H9 (cell line): ENCODE data around the gene NPHS1. TPM values are rescaled to one million over a fixed set of nuclear protein-coding genes. Genes with fewer than 3 reads are reported as not detected.
A peak's percentile ranks its signal among the peaks of the same experiment; 100 is the strongest.

Experiments
- DNase-seq: peaks from one replicate; pipeline ENCODE4 v3.0.0-alpha.2; 2017
- H2AFZ ChIP-seq: one replicate; pipeline ENCODE4 v1.6.1; 2013; ENCODE audit warnings: mild to moderate bottlenecking, low read length, control low read depth, moderate library complexity
- H2AK5ac ChIP-seq: 2 replicates; pipeline ENCODE4 v1.6.1; 2013; ENCODE audit warnings: low read length, control low read depth, mixed read lengths; ENCODE audit not compliant: insufficient read length
- H2BK120ac ChIP-seq: one replicate; pipeline ENCODE4 v1.6.1; 2013; ENCODE audit warnings: low read depth, mild to moderate bottlenecking, low read length, control low read depth, inconsistent platforms; ENCODE audit not compliant: poor library complexity, severe bottlenecking
- H2BK12ac ChIP-seq: 2 replicates; pipeline ENCODE4 v1.6.1; 2013; ENCODE audit warnings: low read length, control low read depth, mixed read lengths, low read depth; ENCODE audit not compliant: insufficient read length
- H2BK15ac ChIP-seq: 2 replicates; pipeline ENCODE4 v1.6.1; 2013; ENCODE audit warnings: low read depth, low read length, control low read depth
- H2BK20ac ChIP-seq: one replicate; pipeline ENCODE4 v1.6.1; 2013; ENCODE audit warnings: low read depth, mild to moderate bottlenecking, low read length, control low read depth, inconsistent platforms; ENCODE audit not compliant: poor library complexity, severe bottlenecking
- H2BK5ac ChIP-seq: 2 replicates; pipeline ENCODE4 v1.6.1; 2013; ENCODE audit warnings: low read length, control low read depth, mixed read lengths; ENCODE audit not compliant: insufficient read length
- H3K14ac ChIP-seq: 2 replicates; pipeline ENCODE4 v1.6.1; 2013; ENCODE audit warnings: low read length, control low read depth; ENCODE audit not compliant: insufficient read depth
- H3K18ac ChIP-seq: 2 replicates; pipeline ENCODE4 v1.6.1; 2013; ENCODE audit warnings: low read depth, mild to moderate bottlenecking, mixed read lengths, low read length, control low read depth; ENCODE audit not compliant: insufficient read length
- H3K23ac ChIP-seq: 2 replicates; pipeline ENCODE4 v1.6.1; 2013; ENCODE audit warnings: low read length, control low read depth, mixed read lengths, low read depth; ENCODE audit not compliant: insufficient read length
- H3K23me2 ChIP-seq: 2 replicates; pipeline ENCODE4 v1.6.1; 2013; ENCODE audit warnings: low read depth, mild to moderate bottlenecking, mixed read lengths, low read length, control low read depth; ENCODE audit not compliant: insufficient read length, poor library complexity, severe bottlenecking
- H3K27ac ChIP-seq: 2 replicates; pipeline ENCODE4 v1.5.1; 2013; ENCODE audit warnings: low read length, control low read depth, mixed read lengths, low read depth; ENCODE audit not compliant: insufficient read length
- H3K27me3 ChIP-seq: 2 replicates; pipeline ENCODE4 v1.6.1; 2013; ENCODE audit warnings: low read length, control low read depth, inconsistent platforms; ENCODE audit not compliant: insufficient read depth
- H3K4ac ChIP-seq: 2 replicates; pipeline ENCODE4 v1.6.1; 2013; ENCODE audit warnings: low read depth, mild to moderate bottlenecking, control low read depth, inconsistent platforms, low read length, moderate library complexity
- H3K4me1 ChIP-seq: 2 replicates; pipeline ENCODE4 v1.6.1; 2013; ENCODE audit warnings: low read length, control low read depth, inconsistent platforms; ENCODE audit not compliant: insufficient read depth
- H3K4me2 ChIP-seq: 2 replicates; pipeline ENCODE4 v1.6.1; 2013; ENCODE audit warnings: low read length, control low read depth, mixed read lengths; ENCODE audit not compliant: insufficient read length, insufficient read depth
- H3K56ac ChIP-seq: 2 replicates; pipeline ENCODE4 v1.6.1; 2013; ENCODE audit warnings: low read depth, mild to moderate bottlenecking, mixed read lengths, low read length, control low read depth; ENCODE audit not compliant: insufficient read length
- H3K79me1 ChIP-seq: 2 replicates; pipeline ENCODE4 v1.6.1; 2013; ENCODE audit warnings: low read depth, mild to moderate bottlenecking, moderate library complexity, low read length, control low read depth, inconsistent platforms; ENCODE audit not compliant: insufficient read depth, poor library complexity, severe bottlenecking
- H3K79me2 ChIP-seq: 2 replicates; pipeline ENCODE4 v1.6.1; 2013; ENCODE audit warnings: low read length, control low read depth, inconsistent platforms; ENCODE audit not compliant: insufficient read depth
- H3K9ac ChIP-seq: 2 replicates; pipeline ENCODE4 v1.6.1; 2013; ENCODE audit warnings: low read length, control low read depth, mixed read lengths; ENCODE audit not compliant: insufficient read length; ENCODE audit errors: extremely low read depth
- H3K9me3 ChIP-seq: one replicate; pipeline ENCODE4 v1.6.1; 2013; ENCODE audit warnings: low read depth, low read length, inconsistent platforms; ENCODE audit not compliant: control insufficient read depth
- H3T11ph ChIP-seq: one replicate; pipeline ENCODE4 v1.6.1; 2013; ENCODE audit warnings: mild to moderate bottlenecking, low read length, control low read depth, inconsistent platforms
- H4K20me1 ChIP-seq: one replicate; pipeline ENCODE4 v1.6.1; 2013; ENCODE audit not compliant: control insufficient read depth, insufficient read length, insufficient read depth
- H4K5ac ChIP-seq: 2 replicates; pipeline ENCODE4 v1.6.1; 2013; ENCODE audit warnings: low read depth, mild to moderate bottlenecking, mixed read lengths, low read length, control low read depth; ENCODE audit not compliant: insufficient read length
- H4K8ac ChIP-seq: replicated peaks from 2 replicates; pipeline ENCODE4 v1.6.1; 2013; ENCODE audit warnings: low read length, control low read depth, mixed read lengths, low read depth; ENCODE audit not compliant: insufficient read length
- H4K91ac ChIP-seq: 2 replicates; pipeline ENCODE4 v1.6.1; 2013; ENCODE audit warnings: low read depth, mild to moderate bottlenecking, moderate library complexity, mixed read lengths, low read length, control low read depth; ENCODE audit not compliant: insufficient read length
- H3K27ac Mint-ChIP-seq, 3 experiments: 2 replicates in 2 of 3; 3 replicates in 1 of 3; pipeline ENCODE4 v1.8.0; 2020 to 2021; ENCODE audit warnings: mixed read lengths in 3 of 3, mild to moderate bottlenecking in 1 of 3, moderate library complexity in 1 of 3
- H3K27me3 Mint-ChIP-seq: 2 replicates; pipeline ENCODE4 v1.8.0; 2021; ENCODE audit warnings: low read depth, mild to moderate bottlenecking, moderate library complexity, mixed read lengths
- H3K36me3 Mint-ChIP-seq, 3 experiments: 2 replicates in 2 of 3; 3 replicates in 1 of 3; pipeline ENCODE4 v1.8.0; 2020 to 2021; ENCODE audit warnings: low read depth in 3 of 3, mixed read lengths in 3 of 3; ENCODE audit not compliant: insufficient read depth in 1 of 3
- H3K4me1 Mint-ChIP-seq, 2 experiments: 2 replicates each; pipeline ENCODE4 v1.8.0; 2020; ENCODE audit warnings: mixed read lengths in 2 of 2
- H3K4me3 Mint-ChIP-seq, 2 experiments: 2 replicates in 1 of 2; 3 replicates in 1 of 2; pipeline ENCODE4 v1.8.0; 2020 to 2021; ENCODE audit warnings: mild to moderate bottlenecking in 2 of 2, mixed read lengths in 2 of 2, moderate library complexity in 1 of 2
- H3K9me3 Mint-ChIP-seq, 2 experiments: 2 replicates in 1 of 2; 3 replicates in 1 of 2; pipeline ENCODE4 v1.8.0; 2020; ENCODE audit warnings: mild to moderate bottlenecking in 2 of 2, mixed read lengths in 2 of 2, moderate library complexity in 1 of 2
- WGBS: extraction: QIAGEN DNeasy Blood & Tissue Kit; methylation state at CpG from one replicate; pipeline ENCODE4 v1.1.7; 2013; ENCODE audit warnings: missing lambda C conversion rate, low lambda C conversion rate, mixed read lengths; ENCODE audit not compliant: insufficient read length; ENCODE audit errors: extremely low coverage; 5-methylcytosine and 5-hydroxymethylcytosine counted together
- total RNA-seq: library from RNA; stranded (reverse); gene quantifications from 2 replicates; pipeline ENCODE4 v1.2.1, GENCODE V29; 2021
- TF ChIP-seq, protein P1 (sequence below): fragments of 200-600 bp; sonication (generic); conservative IDR thresholded peaks from 3 replicates; pipeline ENCODE4 v1.8.0; 2021; ENCODE audit warnings: antibody characterized with exemption, mild to moderate bottlenecking

Gene NPHS1
- total RNA-seq, 1 experiment from 2014 or later: 0.83 TPM

DNA sequence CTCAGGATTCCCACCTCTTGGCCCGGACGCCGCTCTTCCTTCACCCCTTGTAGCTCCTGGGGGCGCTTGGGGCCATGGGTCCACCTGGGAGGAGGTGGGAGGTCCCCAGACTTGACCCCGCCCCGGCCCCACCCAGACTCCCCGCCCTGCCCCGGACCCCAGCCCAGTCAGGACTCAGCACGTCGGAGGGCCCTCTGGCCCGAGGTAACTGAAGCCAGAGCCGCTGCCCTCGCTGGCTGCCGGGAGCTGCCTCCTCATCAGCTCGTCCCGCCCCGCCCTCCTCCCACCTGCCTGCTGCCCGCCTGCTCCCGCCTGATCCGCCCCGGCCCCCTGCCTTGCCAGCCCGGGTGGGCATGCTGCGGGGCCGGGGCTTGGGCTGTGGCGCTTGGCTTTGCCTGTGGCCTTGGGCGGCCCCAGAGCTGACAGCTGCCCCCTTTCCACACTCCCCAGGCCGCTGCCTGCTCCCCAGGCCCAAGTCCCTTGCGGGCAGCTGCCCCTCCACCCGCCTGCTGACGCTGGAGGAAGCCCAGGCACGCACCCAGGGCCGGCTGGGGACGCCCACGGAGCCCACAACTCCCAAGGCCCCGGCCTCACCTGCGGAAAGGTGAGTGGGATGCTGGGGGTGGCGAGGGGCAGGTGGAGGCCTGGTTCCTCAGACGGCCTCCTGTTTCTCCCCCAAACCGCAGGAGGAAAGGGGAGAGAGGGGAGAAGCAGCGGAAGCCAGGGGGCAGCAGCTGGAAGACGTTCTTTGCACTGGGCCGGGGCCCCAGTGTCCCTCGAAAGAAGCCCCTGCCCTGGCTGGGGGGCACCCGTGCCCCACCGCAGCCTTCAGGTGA lies 67.6 kb downstream of the NPHS1 start:
- H3K4me2 ChIP-seq: peak overlapping the region; percentile 80
- TF ChIP-seq, protein P1, sequence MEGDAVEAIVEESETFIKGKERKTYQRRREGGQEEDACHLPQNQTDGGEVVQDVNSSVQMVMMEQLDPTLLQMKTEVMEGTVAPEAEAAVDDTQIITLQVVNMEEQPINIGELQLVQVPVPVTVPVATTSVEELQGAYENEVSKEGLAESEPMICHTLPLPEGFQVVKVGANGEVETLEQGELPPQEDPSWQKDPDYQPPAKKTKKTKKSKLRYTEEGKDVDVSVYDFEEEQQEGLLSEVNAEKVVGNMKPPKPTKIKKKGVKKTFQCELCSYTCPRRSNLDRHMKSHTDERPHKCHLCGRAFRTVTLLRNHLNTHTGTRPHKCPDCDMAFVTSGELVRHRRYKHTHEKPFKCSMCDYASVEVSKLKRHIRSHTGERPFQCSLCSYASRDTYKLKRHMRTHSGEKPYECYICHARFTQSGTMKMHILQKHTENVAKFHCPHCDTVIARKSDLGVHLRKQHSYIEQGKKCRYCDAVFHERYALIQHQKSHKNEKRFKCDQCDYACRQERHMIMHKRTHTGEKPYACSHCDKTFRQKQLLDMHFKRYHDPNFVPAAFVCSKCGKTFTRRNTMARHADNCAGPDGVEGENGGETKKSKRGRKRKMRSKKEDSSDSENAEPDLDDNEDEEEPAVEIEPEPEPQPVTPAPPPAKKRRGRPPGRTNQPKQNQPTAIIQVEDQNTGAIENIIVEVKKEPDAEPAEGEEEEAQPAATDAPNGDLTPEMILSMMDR: peak; percentile 53; the same call in 2 of the 3 replicates

More for the DNA sequence above, 67.6 kb downstream of the NPHS1 start:
- H3K9me3 ChIP-seq: no peaks in the 10 kb centered on the region
- no peak overlapping the region for H2BK15ac ChIP-seq
- H3K9ac ChIP-seq: peak overlapping the region; percentile 27
- H3K4ac ChIP-seq: no peak overlapping the region
- H3K18ac ChIP-seq: no peak overlapping the region
- no peak overlapping the region for H2AK5ac ChIP-seq
- H3K23me2 ChIP-seq: peaks cover 7% of the 10 kb centered on the region
- peaks cover 23 to 40% of the 10 kb centered on the region in 2 experiments for H3K4me1 Mint-ChIP-seq
- H4K91ac ChIP-seq: no peak overlapping the region
- H2BK20ac ChIP-seq: no peak overlapping the region
- H3K79me1 ChIP-seq: no peaks in the 10 kb centered on the region
- no peaks in the 10 kb centered on the region for H3K79me2 ChIP-seq
- H4K20me1 ChIP-seq: no peaks in the 10 kb centered on the region
- no peak overlapping the region for H4K8ac ChIP-seq
- H2AFZ ChIP-seq: no peak overlapping the region
- H3K27me3 Mint-ChIP-seq: peaks cover 1% of the 10 kb centered on the region; the same call in 1 of the 2 replicates
- WGBS: no CpG with 5 or more reads among the region's 45 CpGs
- no peak overlapping the region for H3K23ac ChIP-seq
- no peak overlapping the region for H3T11ph ChIP-seq
- no peak overlapping the region for H3K56ac ChIP-seq
- H2BK5ac ChIP-seq: no peak overlapping the region
- no peak overlapping the region for H3K27ac ChIP-seq
- H3K27me3 ChIP-seq: no peaks in the 10 kb centered on the region
- peak overlapping the region; percentile 41; the same call in 1 of the 2 replicates for H3K14ac ChIP-seq
- no peaks in the 10 kb centered on the region; a peak in 1 of 5 replicates for H3K9me3 Mint-ChIP-seq
- no peaks in the 10 kb centered on the region for H3K4me1 ChIP-seq
- H2BK120ac ChIP-seq: no peak overlapping the region
- peak overlapping the region; percentile 60 to 68 for H3K4me3 Mint-ChIP-seq
- no peak overlapping the region for H3K27ac Mint-ChIP-seq
- peak; percentile 97 for DNase-seq
- peaks cover 0 to 5% (median 2%) of the 10 kb centered on the region in 3 experiments; a peak in 2 of 7 replicates for H3K36me3 Mint-ChIP-seq
- no peak overlapping the region for H4K5ac ChIP-seq
- H2BK12ac ChIP-seq: no peak overlapping the region
